Measurements from ENCODE around the gene PTH1R. TPM values are rescaled to one million over a fixed set of nuclear protein-coding genes. Genes with fewer than 3 reads are reported as not detected.

Gene PTH1R
- total RNA-seq (2021; ENCODE audit: unreplicated experiment) (0.32 TPM), Bru-seq, nascent RNA (percentile 8 among the genes with signal in this experiment), BruChase-seq, experiment 1, labeled RNA remaining after a 6-hour chase (percentile 8 among the genes with signal in this experiment), BruChase-seq, experiment 2, labeled RNA remaining after a 2-hour chase (percentile 6 among the genes with signal in this experiment)
- 0.48 and 0.50 TPM in 2 replicates for polyA plus RNA-seq (2012)
- long read RNA-seq: 0 reads

DNA sequence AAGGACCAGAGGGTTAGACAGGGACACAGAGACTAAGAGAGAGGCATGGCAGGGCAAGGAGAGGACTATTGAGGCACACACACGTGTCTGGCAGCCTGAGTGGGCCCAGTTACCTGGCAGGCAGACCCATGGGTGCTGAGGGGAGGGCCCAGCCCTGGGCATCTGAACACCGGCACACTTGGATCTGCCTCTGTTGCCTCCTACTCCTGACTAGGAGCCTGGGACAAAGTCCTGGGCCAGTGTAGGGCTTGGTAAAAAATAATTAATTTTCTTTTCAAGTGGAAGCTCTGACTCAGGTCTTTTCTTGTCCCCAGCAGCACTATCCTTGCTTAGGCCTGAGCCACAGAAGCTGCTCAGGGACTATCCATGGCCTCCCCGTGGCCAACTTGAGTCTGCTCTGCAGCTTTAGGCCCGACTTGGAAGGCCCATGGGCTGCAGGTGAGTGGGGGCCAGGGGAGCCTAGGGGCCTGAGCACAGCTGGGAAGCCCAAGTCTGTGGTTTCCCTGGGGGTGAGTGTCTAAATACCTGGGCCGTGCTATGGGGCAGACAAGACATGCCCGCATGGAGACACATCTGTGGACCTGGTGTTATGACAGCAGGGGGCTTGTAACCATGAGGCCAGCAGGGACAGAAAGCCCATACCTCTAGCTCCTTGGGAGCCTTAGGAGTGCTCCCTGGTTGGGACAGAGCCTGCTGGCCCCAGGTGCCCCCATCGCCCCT lies at the start of gene PTH1R:
Gene PTH1R (plus strand): TSS at position 316 of the 720 bp plus-strand sequence. CDS start 5,839 bp downstream, outside the sequence.
- BruUV-seq (replicated peaks): no TSS peak
- H3K9me2 ChIP-seq (ENCODE audit: insufficient read depth): no peaks in the 10 kb centered on the region
- intact Hi-C loops (cut with micrococcal nuclease): no loop called here
- no peak within 1 kb of the TSS for H3K4me3 ChIP-seq (replicated peaks in 1 of 2; ENCODE audit: low read depth in 1 of 2, low read length in 2 of 2)
- H3K4me1 ChIP-seq (ENCODE audit: control insufficient read depth in 1 of 2, insufficient read depth in 2 of 2, low read length in 2 of 2): peaks cover 9 to 13% of the 10 kb centered on the region in 2 experiments
- peak within 1 kb of the TSS; percentile 22 for H3K9ac ChIP-seq (ENCODE audit: low read length)
- H3K36me3 ChIP-seq (ENCODE audit: control insufficient read depth in 1 of 2, insufficient read depth in 2 of 2, low read length in 2 of 2): no peaks in the 10 kb centered on the region
- ChIA-PET POLR2A (no interaction called here), RAD21 (ENCODE audit: low non-redundant PET in 1 of 2, low total read pairs in 2 of 2, uncharacterized antibody in 2 of 2, unreplicated experiment in 2 of 2) (no interaction called here), CTCF (interaction anchor here (0.7 kb wide), 1 partner anchor 9 kb away, joined by 3 read pairs; no protein-coding TSS in a partner anchor)
- H3K4me2 ChIP-seq (ENCODE audit: low read length): peak within 1 kb of the TSS; percentile 57
- no peak within 1 kb of the TSS for H2AFZ ChIP-seq (ENCODE audit: low read depth, low read length, poor library complexity, severe bottlenecking)
- H4K20me1 ChIP-seq (ENCODE audit: insufficient read depth): no peaks in the 10 kb centered on the region
- H3K79me2 ChIP-seq (ENCODE audit: insufficient read depth, low read length): no peaks in the 10 kb centered on the region
- no peaks in the 10 kb centered on the region for H3K9me3 ChIP-seq (ENCODE audit: control insufficient read depth in 1 of 2, insufficient read depth in 1 of 2, low read depth in 1 of 2, low read length in 2 of 2)
- H3K27me3 ChIP-seq (ENCODE audit: insufficient read depth, low read length): no peaks in the 10 kb centered on the region
- no peak for ATAC-seq
- no peak within 1 kb of the TSS for H3K27ac ChIP-seq (ENCODE audit: low read depth, low read length)
- DNase-seq (ENCODE audit: low read depth, low spot score): no peak
- TF ChIP-seq SRF (IDR thresholded peaks at IDR 0.05; ENCODE audit: low read depth) (no peak), EZH2phosphoT487 (IDR thresholded peaks at IDR 0.05; ENCODE audit: borderline replicate concordance) (no peak), POLR2A (IDR thresholded peaks at IDR 0.05; ENCODE audit: borderline replicate concordance, extremely low read depth, insufficient read depth, insufficient read length) (no peak), EGR1 (IDR thresholded peaks at IDR 0.05; ENCODE audit: low read depth) (no peak), SP1 (IDR thresholded peaks at IDR 0.05; ENCODE audit: low read depth) (no peak), EZH2 (IDR thresholded peaks at IDR 0.05) (no peak)
- TF ChIP-seq, protein P1, sequence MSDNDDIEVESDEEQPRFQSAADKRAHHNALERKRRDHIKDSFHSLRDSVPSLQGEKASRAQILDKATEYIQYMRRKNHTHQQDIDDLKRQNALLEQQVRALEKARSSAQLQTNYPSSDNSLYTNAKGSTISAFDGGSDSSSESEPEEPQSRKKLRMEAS (IDR thresholded peaks at IDR 0.05): no peak

DNA sequence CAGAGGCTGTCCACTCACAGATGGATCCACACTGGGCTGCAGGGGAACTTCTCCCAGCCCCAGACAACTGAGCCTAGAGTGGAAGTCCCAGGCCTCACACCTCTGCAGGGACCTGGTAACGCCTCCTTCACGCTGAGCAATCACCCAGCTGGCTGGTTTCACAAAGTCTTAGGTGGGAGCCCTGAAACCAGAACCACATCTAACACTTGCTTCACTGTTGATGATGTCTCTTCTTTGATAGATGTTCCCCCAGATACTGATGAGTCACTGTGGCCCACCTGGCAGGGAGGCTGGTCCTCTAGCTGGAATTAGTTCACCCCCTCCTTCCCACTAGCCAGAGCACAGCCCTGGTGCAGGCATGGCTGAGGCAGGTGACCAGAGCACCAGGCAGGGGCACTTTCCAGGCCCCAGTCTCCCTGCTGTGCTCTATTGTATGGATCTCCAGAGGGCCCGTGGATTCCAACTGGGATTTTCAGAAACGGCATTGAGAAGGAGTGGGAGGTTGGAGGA lies 47.8 kb upstream of the PTH1R start:
- Histone ChIP-seq H3K4me2 (ENCODE audit: low read length) (no peak overlapping the region), H3K9ac (ENCODE audit: low read length) (no peak overlapping the region), H3K27me3 (ENCODE audit: insufficient read depth, low read length) (no peaks in the 10 kb centered on the region), H3K79me2 (ENCODE audit: insufficient read depth, low read length) (no peaks in the 10 kb centered on the region), H3K4me3 (replicated peaks in 1 of 2; ENCODE audit: low read depth in 1 of 2, low read length in 2 of 2) (no peak overlapping the region), H4K20me1 (ENCODE audit: insufficient read depth) (no peaks in the 10 kb centered on the region), H3K9me2 (ENCODE audit: insufficient read depth) (no peaks in the 10 kb centered on the region), H3K27ac (ENCODE audit: low read depth, low read length) (no peak overlapping the region), H2AFZ (ENCODE audit: low read depth, low read length, poor library complexity, severe bottlenecking) (no peak overlapping the region), H3K9me3 (ENCODE audit: control insufficient read depth in 1 of 2, insufficient read depth in 1 of 2, low read depth in 1 of 2, low read length in 2 of 2) (no peaks in the 10 kb centered on the region), H3K4me1 (ENCODE audit: control insufficient read depth in 1 of 2, insufficient read depth in 2 of 2, low read length in 2 of 2) (no peaks in the 10 kb centered on the region), H3K36me3 (ENCODE audit: control insufficient read depth in 1 of 2, insufficient read depth in 2 of 2, low read length in 2 of 2) (no peaks in the 10 kb centered on the region)
- DNase-seq (ENCODE audit: low read depth, low spot score) (no peak), ATAC-seq (no peak)
- BruUV-seq (replicated peaks): no TSS peak
- CTCF ChIA-PET: no interaction called here
- intact Hi-C loops (cut with micrococcal nuclease): no loop called here
- POLR2A ChIA-PET: no interaction called here
- RAD21 ChIA-PET (ENCODE audit: low non-redundant PET in 1 of 2, low total read pairs in 2 of 2, uncharacterized antibody in 2 of 2, unreplicated experiment in 2 of 2): no interaction called here
- TF ChIP-seq FOSL1 (IDR thresholded peaks at IDR 0.05; ENCODE audit: low read depth) (no peak), EGR1 (IDR thresholded peaks at IDR 0.05; ENCODE audit: low read depth) (no peak), CBX3 (IDR thresholded peaks at IDR 0.05; ENCODE audit: low read depth) (no peak), EZH2phosphoT487 (IDR thresholded peaks at IDR 0.05; ENCODE audit: borderline replicate concordance) (no peak), YY1 (IDR thresholded peaks at IDR 0.05; ENCODE audit: extremely low read depth, insufficient replicate concordance, low read depth, low read length) (no peak)
- TF ChIP-seq, protein P2, sequence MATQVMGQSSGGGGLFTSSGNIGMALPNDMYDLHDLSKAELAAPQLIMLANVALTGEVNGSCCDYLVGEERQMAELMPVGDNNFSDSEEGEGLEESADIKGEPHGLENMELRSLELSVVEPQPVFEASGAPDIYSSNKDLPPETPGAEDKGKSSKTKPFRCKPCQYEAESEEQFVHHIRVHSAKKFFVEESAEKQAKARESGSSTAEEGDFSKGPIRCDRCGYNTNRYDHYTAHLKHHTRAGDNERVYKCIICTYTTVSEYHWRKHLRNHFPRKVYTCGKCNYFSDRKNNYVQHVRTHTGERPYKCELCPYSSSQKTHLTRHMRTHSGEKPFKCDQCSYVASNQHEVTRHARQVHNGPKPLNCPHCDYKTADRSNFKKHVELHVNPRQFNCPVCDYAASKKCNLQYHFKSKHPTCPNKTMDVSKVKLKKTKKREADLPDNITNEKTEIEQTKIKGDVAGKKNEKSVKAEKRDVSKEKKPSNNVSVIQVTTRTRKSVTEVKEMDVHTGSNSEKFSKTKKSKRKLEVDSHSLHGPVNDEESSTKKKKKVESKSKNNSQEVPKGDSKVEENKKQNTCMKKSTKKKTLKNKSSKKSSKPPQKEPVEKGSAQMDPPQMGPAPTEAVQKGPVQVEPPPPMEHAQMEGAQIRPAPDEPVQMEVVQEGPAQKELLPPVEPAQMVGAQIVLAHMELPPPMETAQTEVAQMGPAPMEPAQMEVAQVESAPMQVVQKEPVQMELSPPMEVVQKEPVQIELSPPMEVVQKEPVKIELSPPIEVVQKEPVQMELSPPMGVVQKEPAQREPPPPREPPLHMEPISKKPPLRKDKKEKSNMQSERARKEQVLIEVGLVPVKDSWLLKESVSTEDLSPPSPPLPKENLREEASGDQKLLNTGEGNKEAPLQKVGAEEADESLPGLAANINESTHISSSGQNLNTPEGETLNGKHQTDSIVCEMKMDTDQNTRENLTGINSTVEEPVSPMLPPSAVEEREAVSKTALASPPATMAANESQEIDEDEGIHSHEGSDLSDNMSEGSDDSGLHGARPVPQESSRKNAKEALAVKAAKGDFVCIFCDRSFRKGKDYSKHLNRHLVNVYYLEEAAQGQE (IDR thresholded peaks at IDR 0.05; ENCODE audit: low read depth): no peak
- TF ChIP-seq, protein P3, sequence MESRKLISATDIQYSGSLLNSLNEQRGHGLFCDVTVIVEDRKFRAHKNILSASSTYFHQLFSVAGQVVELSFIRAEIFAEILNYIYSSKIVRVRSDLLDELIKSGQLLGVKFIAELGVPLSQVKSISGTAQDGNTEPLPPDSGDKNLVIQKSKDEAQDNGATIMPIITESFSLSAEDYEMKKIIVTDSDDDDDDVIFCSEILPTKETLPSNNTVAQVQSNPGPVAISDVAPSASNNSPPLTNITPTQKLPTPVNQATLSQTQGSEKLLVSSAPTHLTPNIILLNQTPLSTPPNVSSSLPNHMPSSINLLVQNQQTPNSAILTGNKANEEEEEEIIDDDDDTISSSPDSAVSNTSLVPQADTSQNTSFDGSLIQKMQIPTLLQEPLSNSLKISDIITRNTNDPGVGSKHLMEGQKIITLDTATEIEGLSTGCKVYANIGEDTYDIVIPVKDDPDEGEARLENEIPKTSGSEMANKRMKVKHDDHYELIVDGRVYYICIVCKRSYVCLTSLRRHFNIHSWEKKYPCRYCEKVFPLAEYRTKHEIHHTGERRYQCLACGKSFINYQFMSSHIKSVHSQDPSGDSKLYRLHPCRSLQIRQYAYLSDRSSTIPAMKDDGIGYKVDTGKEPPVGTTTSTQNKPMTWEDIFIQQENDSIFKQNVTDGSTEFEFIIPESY (IDR thresholded peaks at IDR 0.05; ENCODE audit: extremely low read depth, insufficient replicate concordance, low read length): no peak
- TF ChIP-seq, protein P1 (IDR thresholded peaks at IDR 0.05): no peak

Measured in HCT116 (cell line).